ENCODE measurements around the gene IRS4.

The IRS4 gene

GRCh38 chrX:108699368-108699767 is 37.0 kb downstream of the IRS4 start:
- no peak overlapping the region for H2AK5ac ChIP-seq (ENCODE audit: low read length, severe bottlenecking)
- H2BK5ac ChIP-seq (ENCODE audit: low read depth, low read length, poor library complexity, severe bottlenecking), result no peak overlapping the region
- H3K27me3 ChIP-seq (ENCODE audit: control insufficient read depth in 1 of 2, insufficient read depth in 1 of 2, low read length in 2 of 2), result peaks cover 0 to 17% of the 10 kb centered on the region in 2 experiments
- no peak overlapping the region for H3K27ac ChIP-seq (ENCODE audit: low read length, poor library complexity, severe bottlenecking)
- H3K36me3 ChIP-seq (ENCODE audit: control insufficient read depth in 1 of 2, insufficient read depth in 2 of 2, low read depth in 1 of 2, low read length in 2 of 2), result peaks cover 0 to 3% of the 10 kb centered on the region in 2 experiments
- H4K8ac ChIP-seq (ENCODE audit: low read length), result no peak overlapping the region
- WGBS, result 40% methylated on average over 1 of the region's 1 CpG
- H2BK12ac ChIP-seq (ENCODE audit: low read length in 2 of 2), result no peak overlapping the region
- H3K4me1 ChIP-seq (ENCODE audit: control insufficient read depth, insufficient read depth, low read depth, low read length), result no peaks in the 10 kb centered on the region
- no peak overlapping the region for H2AFZ ChIP-seq (ENCODE audit: low read depth, low read length)
- H3K9me3 ChIP-seq (ENCODE audit: control insufficient read depth, low read length), result no peaks in the 10 kb centered on the region
- H3K18ac ChIP-seq (ENCODE audit: low read depth in 1 of 2, low read length in 2 of 2), result no peak overlapping the region
- no peak overlapping the region for H3K23ac ChIP-seq (ENCODE audit: low read length in 2 of 2)
- H3K79me1 ChIP-seq (replicated peaks; ENCODE audit: low read length, poor library complexity, severe bottlenecking), result no peaks in the 10 kb centered on the region
- no peak overlapping the region for H3K4me3 ChIP-seq (ENCODE audit: insufficient read depth in 1 of 2, low read depth in 1 of 2, low read length in 2 of 2)
- H4K91ac ChIP-seq (ENCODE audit: low read length), result no peak overlapping the region
- H2BK120ac ChIP-seq (ENCODE audit: low read depth, low read length), result no peak overlapping the region
- no peak overlapping the region for H2BK15ac ChIP-seq (ENCODE audit: low read depth, poor library complexity, severe bottlenecking)
- H3K9ac ChIP-seq (ENCODE audit: low read length), result no peak overlapping the region
- no peak overlapping the region for H3K4me2 ChIP-seq (ENCODE audit: low read length, poor library complexity, severe bottlenecking)
- no peak overlapping the region for H3K14ac ChIP-seq (ENCODE audit: low read length in 2 of 2)
- DNase-seq, result peak; percentile 30
- no peak overlapping the region for H3K4ac ChIP-seq (ENCODE audit: low read depth in 1 of 2, low read length in 2 of 2)

GRCh38 chrX:108696690-108697089 is 39.7 kb downstream of the IRS4 start:
- no peak for DNase-seq
- Histone ChIP-seq H3K4me2 (ENCODE audit: low read length, poor library complexity, severe bottlenecking) (no peak overlapping the region), H2BK12ac (ENCODE audit: low read length in 2 of 2) (no peak overlapping the region), H2BK5ac (ENCODE audit: low read depth, low read length, poor library complexity, severe bottlenecking) (no peak overlapping the region), H2BK120ac (ENCODE audit: low read depth, low read length) (no peak overlapping the region), H3K79me1 (replicated peaks; ENCODE audit: low read length, poor library complexity, severe bottlenecking) (no peaks in the 10 kb centered on the region), H3K9me3 (ENCODE audit: control insufficient read depth, low read length) (no peaks in the 10 kb centered on the region), H3K4me1 (ENCODE audit: control insufficient read depth, insufficient read depth, low read depth, low read length) (no peaks in the 10 kb centered on the region), H3K23ac (ENCODE audit: low read length in 2 of 2) (no peak overlapping the region), H3K27me3 (ENCODE audit: control insufficient read depth in 1 of 2, insufficient read depth in 1 of 2, low read length in 2 of 2) (peaks cover 0 to 18% of the 10 kb centered on the region in 2 experiments), H3K14ac (ENCODE audit: low read length in 2 of 2) (no peak overlapping the region), H2AK5ac (ENCODE audit: low read length, severe bottlenecking) (no peak overlapping the region), H3K4ac (ENCODE audit: low read depth in 1 of 2, low read length in 2 of 2) (no peak overlapping the region), H2AFZ (ENCODE audit: low read depth, low read length) (no peak overlapping the region), H3K18ac (ENCODE audit: low read depth in 1 of 2, low read length in 2 of 2) (no peak overlapping the region), H3K9ac (ENCODE audit: low read length) (no peak overlapping the region), H3K36me3 (ENCODE audit: control insufficient read depth in 1 of 2, insufficient read depth in 2 of 2, low read depth in 1 of 2, low read length in 2 of 2) (peaks cover 0 to 3% of the 10 kb centered on the region in 2 experiments), H3K4me3 (ENCODE audit: insufficient read depth in 1 of 2, low read depth in 1 of 2, low read length in 2 of 2) (no peak overlapping the region), H2BK15ac (ENCODE audit: low read depth, poor library complexity, severe bottlenecking) (no peak overlapping the region), H4K8ac (ENCODE audit: low read length) (no peak overlapping the region), H3K27ac (ENCODE audit: low read length, poor library complexity, severe bottlenecking) (no peak overlapping the region), H4K91ac (ENCODE audit: low read length) (no peak overlapping the region)
- 100% methylated on average over 1 of the region's 3 CpGs for WGBS

Data from mesenchymal stem cell (in vitro differentiated cells and primary cell).